ENCODE results near the gene RTL10.
A peak's percentile ranks its signal among the peaks of the same experiment; 100 is the strongest.
"Not testable (repeated sequence)": the region's sequence is repeated elsewhere in the genome, so short reads cannot be mapped to it uniquely, and the experiment has no call there.

RTL10 gene

DNA sequence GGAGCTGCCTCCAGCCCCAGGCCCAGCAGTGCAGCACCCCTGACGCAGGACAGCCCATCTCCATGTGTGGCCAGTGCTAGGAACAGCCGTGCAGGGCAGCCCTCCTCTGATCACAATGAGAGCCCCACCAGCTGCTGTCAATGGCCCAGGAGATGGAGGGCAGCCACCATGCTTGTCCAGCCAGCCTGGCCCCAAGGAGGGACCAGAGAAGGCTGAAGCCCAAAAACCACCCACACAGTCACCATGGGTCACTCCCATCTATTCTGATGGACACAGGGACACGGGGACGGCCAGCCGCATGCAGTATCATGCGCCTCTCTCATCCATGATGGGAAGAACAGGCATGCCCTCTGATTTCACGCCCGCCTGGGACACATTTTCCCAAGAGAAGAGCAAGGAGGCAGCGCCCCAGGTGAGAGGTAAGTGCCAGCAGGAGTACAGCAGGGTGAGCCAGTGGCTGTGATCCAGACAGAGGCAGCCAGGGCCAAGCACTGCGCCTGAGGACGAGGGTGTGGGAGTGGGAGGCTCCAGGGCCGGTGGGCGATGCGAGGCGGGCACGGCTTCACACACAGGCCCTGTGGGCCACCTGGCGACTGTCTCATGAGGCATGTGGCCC, 33.6 kb upstream of the RTL10 start:
- no peak for DNase-seq

GRCh38 chr22:19887256-19887985, 32.7 kb upstream of the RTL10 start:
- DNase-seq, result no peak

DNA sequence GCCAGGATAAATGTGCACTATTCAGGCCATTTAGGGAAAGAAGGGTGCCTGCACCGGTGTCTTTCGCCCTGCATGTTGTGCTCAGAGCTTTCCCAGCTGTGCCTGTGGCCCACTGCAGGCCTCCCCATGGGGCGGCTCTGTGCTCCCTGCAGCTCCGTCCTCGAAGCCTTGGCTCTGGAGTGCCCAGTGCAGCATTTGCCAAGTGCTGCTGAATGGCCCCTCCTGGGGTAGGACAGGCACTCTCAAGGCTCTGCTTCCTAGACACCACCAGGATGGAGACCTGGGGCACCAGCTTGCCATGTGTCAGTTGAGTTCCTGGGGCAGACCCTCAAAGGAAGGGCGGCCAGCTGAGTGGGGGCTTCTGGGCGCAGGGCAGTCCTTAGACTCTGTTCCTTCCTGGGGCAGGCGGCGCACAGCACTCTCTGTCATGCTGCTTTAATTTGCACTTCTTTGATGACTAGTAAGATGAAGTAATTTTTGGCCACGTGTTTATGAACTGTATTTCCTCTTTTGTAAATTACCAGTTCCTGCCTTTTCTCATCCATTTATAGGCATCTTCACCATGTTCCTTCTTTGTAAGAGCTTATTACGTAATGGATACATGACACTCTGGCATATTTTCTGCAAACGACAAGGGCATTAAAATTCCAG, 32.1 kb upstream of the RTL10 start:
- peak; percentile 99 for DNase-seq

DNA sequence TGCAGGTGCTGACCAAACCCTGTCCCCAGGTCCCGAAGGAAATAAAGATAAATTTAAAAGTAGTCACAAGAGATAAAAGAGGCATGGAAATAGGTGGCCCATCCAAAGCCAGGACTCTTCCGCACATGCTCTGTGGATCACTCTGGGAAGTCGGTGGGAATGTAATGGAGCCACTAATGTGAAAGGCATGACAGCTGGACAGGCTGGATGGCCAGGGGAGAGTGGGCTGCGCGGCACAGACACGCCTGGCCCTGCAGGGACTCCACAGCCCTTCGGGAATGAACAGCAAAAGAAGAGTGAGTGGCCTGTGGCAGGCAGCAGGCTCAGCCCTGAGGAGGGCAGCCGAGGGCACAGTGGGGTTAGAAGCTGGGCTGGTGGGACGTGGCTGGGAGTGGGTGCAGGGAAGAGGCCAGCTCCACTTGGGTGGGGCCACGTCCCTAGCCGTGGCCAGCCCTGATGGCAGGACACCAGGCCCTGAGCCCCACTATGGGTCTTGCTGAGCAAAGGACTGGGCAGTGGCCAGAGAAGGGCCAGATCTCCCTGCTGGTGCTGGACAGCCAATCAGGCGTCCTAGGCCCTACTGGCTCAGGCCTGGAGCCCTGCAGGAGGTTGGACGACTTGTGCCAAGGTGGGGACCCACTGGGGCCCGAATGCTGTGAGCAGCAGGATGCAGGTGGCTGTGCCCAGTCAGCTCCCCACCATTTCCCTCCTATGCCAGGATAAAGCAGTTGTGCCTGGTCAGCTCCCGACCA, 31.3 kb upstream of the RTL10 start:
- no peak for DNase-seq

DNA sequence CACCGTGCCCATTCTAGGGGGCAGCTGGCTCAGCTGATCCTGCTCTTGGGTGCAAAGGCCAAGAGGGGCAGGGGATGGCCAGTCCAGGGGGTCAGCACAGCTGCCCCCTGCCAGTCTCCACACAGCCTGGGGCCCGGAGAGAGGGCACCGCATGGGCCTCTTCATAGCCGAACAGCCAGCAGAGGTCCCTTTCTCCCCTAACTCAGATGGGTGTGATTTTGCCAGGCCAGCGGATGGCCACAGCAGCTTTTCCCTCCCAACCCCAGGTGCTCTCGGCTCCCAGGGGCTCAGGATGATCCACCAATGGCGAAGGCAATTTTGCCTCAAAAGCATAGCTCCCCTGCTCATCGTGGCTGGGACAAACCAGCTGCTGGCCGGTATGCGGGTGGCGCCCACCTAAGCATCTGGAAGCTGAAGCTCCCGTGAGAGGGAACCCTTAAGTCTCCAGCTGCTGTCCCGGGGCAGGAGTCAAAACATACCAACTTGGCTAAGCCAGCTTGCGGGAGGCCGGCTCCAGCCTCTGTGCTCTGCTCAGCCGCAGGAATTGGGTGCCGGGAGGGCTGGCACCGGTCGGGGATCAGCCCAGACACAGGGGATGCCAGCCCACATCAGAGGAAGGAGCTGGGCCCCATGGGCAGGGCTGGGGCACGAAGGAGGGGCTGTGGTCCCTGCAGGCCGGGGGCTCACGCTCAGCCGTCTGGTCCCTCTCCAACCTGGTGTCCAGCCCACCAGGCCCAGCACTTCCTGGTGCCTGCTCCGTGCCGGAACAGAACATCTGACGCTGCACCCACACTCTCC, 30.5 kb upstream of the RTL10 start:
- no peak for DNase-seq

DNA sequence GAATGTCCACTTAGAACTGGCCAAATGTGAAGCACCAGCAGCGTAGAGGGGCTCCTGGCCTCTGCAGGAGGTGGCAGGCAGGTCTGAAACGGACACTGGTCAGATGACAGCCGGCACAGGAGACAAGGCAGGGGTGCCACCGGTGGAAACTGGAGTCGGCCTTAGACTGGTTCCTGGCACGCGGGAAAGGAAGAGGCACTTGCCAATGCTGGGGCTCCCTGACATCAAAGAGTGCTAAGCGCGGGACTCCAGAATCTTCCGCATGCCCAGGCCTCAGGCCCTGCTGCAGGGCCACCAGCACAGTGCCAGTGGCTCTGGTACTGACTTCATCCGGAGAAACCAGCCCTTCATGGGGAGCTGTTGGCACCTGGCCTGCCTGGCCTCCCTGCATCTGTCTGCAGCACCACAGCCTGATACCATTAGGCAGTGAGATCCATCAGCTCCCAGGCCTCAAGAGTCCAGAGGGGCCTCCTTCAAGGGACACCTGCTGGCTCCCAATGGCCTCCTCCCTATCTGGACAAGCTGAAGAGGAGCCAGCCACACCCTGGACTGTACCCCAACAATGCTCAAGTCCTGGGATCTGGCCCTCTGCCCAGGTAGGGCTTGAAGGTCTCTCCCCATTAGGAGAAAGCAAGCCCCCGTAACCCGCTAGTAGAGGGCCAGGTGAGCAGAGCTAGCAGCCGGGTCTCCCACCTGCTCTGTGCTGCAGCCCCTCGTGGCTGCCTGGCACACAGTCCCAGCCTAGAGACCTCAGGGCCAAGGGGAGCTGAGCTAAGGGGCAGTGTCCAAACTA, 29.7 kb upstream of the RTL10 start:
- DNase-seq, result no peak

DNA sequence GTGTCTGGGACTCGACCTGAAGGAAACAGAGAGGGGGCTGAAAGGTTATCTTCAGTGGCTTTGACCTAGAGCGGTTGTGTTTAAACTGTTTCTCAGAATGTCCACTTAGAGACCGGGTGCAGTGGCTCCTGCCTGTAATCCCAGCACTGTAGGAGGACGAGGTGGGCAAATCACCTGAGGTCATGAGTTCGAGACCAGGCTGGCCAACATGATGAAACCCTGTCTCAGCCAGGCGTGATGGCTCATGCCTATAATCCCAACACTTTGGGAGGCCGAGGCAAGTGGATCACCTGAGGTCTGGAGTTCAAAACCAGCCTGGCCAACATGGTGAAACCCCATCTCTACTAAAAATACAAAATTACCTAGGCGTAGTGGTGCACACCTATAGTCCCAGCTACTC, 28.8 kb upstream of the RTL10 start:
- not testable (repeated sequence) for DNase-seq

- no peak for DNase-seq
Measured at GRCh38 chr22:19882446-19883381, 28.0 kb upstream of the RTL10 start.

DNA sequence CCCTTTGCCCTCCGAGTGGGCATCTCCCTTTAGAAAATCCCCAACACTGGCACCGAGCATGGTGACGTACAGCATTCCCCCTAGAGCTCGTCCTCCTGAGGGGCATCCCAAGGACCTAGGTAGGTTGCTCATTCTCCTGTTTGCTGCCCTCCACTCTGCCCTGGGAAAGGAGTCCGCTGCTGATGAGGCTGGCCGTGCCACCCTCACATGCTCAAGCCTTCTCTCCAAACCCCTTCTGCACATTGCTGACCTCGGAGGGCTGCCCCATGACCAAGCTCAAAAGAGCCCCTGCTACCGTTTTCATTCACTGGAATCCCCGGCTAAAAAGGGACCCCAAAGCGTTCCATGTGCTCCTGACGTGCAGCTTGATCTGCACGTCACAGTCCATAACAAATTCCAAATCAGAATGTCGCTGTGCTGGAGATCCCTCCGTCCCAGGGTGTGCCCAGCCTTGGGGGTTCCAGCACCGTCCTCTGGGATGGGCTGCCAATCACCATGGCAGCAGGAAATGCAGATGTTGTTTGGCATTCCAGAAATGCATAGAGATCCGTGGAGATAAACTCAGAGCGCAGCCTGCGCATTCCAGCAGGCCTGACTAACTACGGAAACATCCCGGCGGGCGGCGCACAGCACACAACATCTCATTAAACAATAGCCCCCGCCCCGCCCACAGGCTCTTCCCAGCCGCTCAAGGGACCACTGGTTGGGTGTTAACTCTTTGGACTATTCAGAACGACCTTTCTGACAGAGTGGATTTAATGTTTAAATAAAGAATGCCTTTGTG, 26.3 kb upstream of the RTL10 start:
- no peak for DNase-seq

- DNase-seq, result no peak
Measured at GRCh38 chr22:19879992-19880785, 25.5 kb upstream of the RTL10 start.

- no peak for DNase-seq
Measured at GRCh38 chr22:19879643-19879991, 24.9 kb upstream of the RTL10 start.

- DNase-seq, result no peak
Measured at GRCh38 chr22:19879246-19879570, 24.5 kb upstream of the RTL10 start.

- DNase-seq, result no peak
Measured at GRCh38 chr22:19878461-19879245, 24.0 kb upstream of the RTL10 start.

GRCh38 chr22:19877626-19878339, 23.1 kb upstream of the RTL10 start:
- DNase-seq, result no peak

DNA sequence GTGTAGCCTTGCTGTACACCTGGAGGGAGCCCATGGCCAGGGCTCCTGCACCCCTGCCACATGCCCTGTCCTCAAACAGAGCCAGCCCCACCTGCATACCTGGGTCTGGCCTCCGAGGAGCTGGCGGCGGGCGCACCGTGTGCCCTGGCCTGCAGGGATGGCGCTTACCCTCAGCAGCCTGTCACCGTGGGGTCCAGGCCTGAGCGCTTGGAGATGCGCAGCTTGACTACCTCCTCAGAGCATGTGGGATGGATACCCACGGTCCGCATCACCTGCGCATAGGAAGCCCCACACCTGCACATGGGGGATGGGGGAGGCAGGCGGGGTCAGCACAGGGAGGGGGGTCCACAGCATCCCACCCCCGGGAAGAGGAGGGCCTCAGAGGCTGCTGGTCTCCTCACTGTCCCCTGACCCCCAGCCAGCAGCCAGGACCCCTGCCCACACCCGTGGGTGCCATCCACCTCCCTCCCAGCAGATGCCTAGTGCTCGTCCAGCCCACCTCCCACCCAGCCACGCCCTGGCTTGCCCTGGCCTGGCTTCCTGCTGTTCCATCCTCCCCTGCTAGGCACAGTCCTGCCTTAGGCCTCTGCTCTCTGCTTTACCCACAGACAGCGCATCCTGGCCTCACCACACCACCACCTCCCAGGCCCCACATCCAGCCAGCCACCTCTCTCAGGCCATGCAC, 22.4 kb upstream of the RTL10 start:
- DNase-seq, result no peak

DNA sequence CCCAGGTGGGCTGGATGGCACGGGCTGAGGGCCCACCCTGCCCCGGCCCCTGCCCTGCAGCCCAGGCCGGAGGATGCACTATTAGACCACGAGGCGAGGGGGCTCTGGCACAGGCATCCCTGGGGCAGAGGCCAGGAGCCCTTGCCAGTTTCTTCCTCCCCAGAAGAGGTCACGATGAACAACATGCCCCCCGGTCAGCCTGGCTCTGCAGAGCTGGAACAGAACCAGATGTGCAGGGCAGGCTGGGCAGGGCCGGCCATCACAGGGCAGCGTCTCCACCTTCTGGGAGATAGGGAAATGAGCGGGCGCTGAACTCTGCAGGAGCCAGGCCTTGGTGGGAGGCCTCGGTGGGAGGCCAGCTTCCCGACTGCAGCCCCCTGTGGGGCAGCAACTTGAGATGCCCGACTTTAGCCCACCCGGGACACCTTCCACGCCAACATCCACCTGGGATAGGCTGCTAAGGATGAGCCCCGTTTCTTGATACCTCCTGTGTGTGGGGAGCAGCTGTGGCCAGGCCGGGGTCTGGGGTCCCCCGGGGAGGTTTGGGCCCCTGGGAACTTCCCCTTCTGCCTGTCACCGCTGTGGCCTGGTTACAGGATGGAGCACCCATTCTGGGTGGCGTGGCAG, 21.8 kb upstream of the RTL10 start:
- DNase-seq, result no peak

Data from MV-4-11 (cell line).